Body of pancreas (tissue), 4 donors: ENCODE measurements around the gene CHMP4B. TPM values are rescaled to one million over a fixed set of nuclear protein-coding genes. Genes with fewer than 3 reads are reported as not detected.
A peak's percentile ranks its signal among the peaks of the same experiment; 100 is the strongest.

Experiments used
- ATAC-seq: fragments of 150-250 bp; one replicate; pipeline ENCODE4 v1.9.1; 2016
- DNase-seq, 4 donors: peaks; one replicate each; pipeline ENCODE4 v3.0.0-alpha.2; 2019
- H3K27ac ChIP-seq, 4 donors: fragments of 200-600 bp; sonication (generic); 1 replicate in 3 of 4; 2 replicates in 1 of 4; pipeline versions ENCODE4 v1.5.1 to v1.6.1; 2016 to 2019; ENCODE audit warnings: mild to moderate bottlenecking in 1 of 4, mixed read lengths in 1 of 4, moderate library complexity in 1 of 4
- H3K27me3 ChIP-seq, 2 donors: fragments of 200-600 bp; sonication (generic); one replicate each; pipeline ENCODE4 v1.6.0; 2016; ENCODE audit warnings: mild to moderate bottlenecking in 1 of 2
- H3K36me3 ChIP-seq, 2 donors: fragments of 200-600 bp; sonication (generic); replicated peaks in 1 of 2; 2 replicates each; pipeline ENCODE4 v1.5.1; 2016; ENCODE audit warnings: low read depth in 2 of 2; ENCODE audit not compliant: insufficient read depth in 1 of 2
- H3K4me1 ChIP-seq: fragments of 200-600 bp; sonication (generic); one replicate; pipeline ENCODE4 v1.6.0; 2016
- H3K4me3 ChIP-seq, 2 donors: fragments of 200-600 bp; sonication (generic); 1 replicate in 1 of 2; 2 replicates in 1 of 2; pipeline ENCODE4 v1.5.1; 2016 to 2019
- H3K9me3 ChIP-seq, 3 donors: fragments of 200-600 bp; sonication (generic); 1 replicate in 2 of 3; 2 replicates in 1 of 3; pipeline ENCODE4 v1.5.1; 2016
- CTCF ChIP-seq, 7 experiments: fragments of 450-650 bp in 4 of 7; fragments of 200-600 bp in 3 of 7; sonication (generic) in 3 of 7; IDR thresholded peaks; one replicate each; pipeline ENCODE4 v1.5.1; 2016 to 2019; ENCODE audit warnings: antibody characterized with exemption in 7 of 7
- POLR2A ChIP-seq, 3 donors: fragments of 450-650 bp; IDR thresholded peaks; one replicate each; pipeline ENCODE4 v1.6.1; 2016; ENCODE audit warnings: antibody characterized with exemption in 3 of 3, mild to moderate bottlenecking in 2 of 3
- WGBS, 2 donors: methylation state at CpG; one replicate each; pipeline ENCODE4 v1.1.5; 2017; 5-methylcytosine and 5-hydroxymethylcytosine counted together
- intact Hi-C: fragments of 100-400 bp; cut with DNase I; formaldehyde crosslinking; loops from one replicate; pipeline ENCODE4 v1.15.1; 2023
- total RNA-seq, 2 donors: library from RNA; depleted of rRNA; stranded (reverse); fragments of >200 nt; gene quantifications; one replicate each; pipeline ENCODE4 v1.1.0, GENCODE V29; 2016

CHMP4B gene
- total RNA-seq, 2 donors from 2014 or later: 24.1 to 43.3 TPM

- no peaks in the 10 kb centered on the region for H3K36me3 ChIP-seq
- intact Hi-C loops: no loop called here
- H3K4me3 ChIP-seq: no peak overlapping the region
- H3K4me1 ChIP-seq: peaks cover 86% of the 10 kb centered on the region
- no peak for ATAC-seq
- 82 to 89% methylated on average over 4 of the region's 4 CpGs for WGBS, 2 donors
- peak overlapping the region; percentile 29 to 52 (median 39) for H3K27ac ChIP-seq
- TF ChIP-seq POLR2A (IDR thresholded peaks at IDR 0.05): no peak
- TF ChIP-seq CTCF (IDR thresholded peaks at IDR 0.05): no peak
- no peak for DNase-seq
- no peaks in the 10 kb centered on the region for H3K9me3 ChIP-seq
- H3K27me3 ChIP-seq: no peaks in the 10 kb centered on the region
Observed at GRCh38 chr20:33827634-33828325, 16.6 kb downstream of the CHMP4B start.

- no peaks in the 10 kb centered on the region for H3K27me3 ChIP-seq
- WGBS, 2 donors: 56 to 59% methylated on average over 9 of the region's 9 CpGs
- H3K36me3 ChIP-seq: no peaks in the 10 kb centered on the region
- peaks cover 92% of the 10 kb centered on the region for H3K4me1 ChIP-seq
- DNase-seq: no peak
- TF ChIP-seq CTCF (IDR thresholded peaks at IDR 0.05): no peak
- TF ChIP-seq POLR2A (IDR thresholded peaks at IDR 0.05): no peak
- no peak for ATAC-seq
- H3K9me3 ChIP-seq: no peaks in the 10 kb centered on the region
- no peak overlapping the region for H3K4me3 ChIP-seq
- peak overlapping the region; percentile 29 to 44 (median 39) for H3K27ac ChIP-seq
- intact Hi-C loops: no loop called here
Observed at GRCh38 chr20:33828326-33828844, 17.2 kb downstream of the CHMP4B start.

GRCh38 chr20:33828967-33829560 is 17.9 kb downstream of the CHMP4B start:
- ATAC-seq: no peak
- peak overlapping the region; percentile 29 to 56 (median 39) for H3K27ac ChIP-seq
- DNase-seq: peak; percentile 24 to 62 (median 40)
- intact Hi-C loops: no loop called here
- TF ChIP-seq POLR2A (IDR thresholded peaks at IDR 0.05) (no peak), CTCF (IDR thresholded peaks at IDR 0.05) (no peak)
- H3K27me3 ChIP-seq: no peaks in the 10 kb centered on the region
- 35 to 50% methylated on average over 3 of the region's 3 CpGs for WGBS, 2 donors
- peaks cover 98% of the 10 kb centered on the region for H3K4me1 ChIP-seq
- no peaks in the 10 kb centered on the region for H3K36me3 ChIP-seq
- H3K4me3 ChIP-seq: no peak overlapping the region
- no peaks in the 10 kb centered on the region for H3K9me3 ChIP-seq

- peak overlapping the region; percentile 1 to 56 (median 32) for H3K27ac ChIP-seq
- no peak for TF ChIP-seq POLR2A (IDR thresholded peaks at IDR 0.05)
- no peak for TF ChIP-seq CTCF (IDR thresholded peaks at IDR 0.05)
- H3K4me3 ChIP-seq: no peak overlapping the region
- H3K27me3 ChIP-seq: no peaks in the 10 kb centered on the region
- no peak for ATAC-seq
- WGBS, 2 donors: 58 to 63% methylated on average over 3 of the region's 3 CpGs
- H3K4me1 ChIP-seq: peaks cover 96% of the 10 kb centered on the region
- H3K36me3 ChIP-seq: no peaks in the 10 kb centered on the region
- H3K9me3 ChIP-seq: no peaks in the 10 kb centered on the region
- intact Hi-C loops: no loop called here
- no peak for DNase-seq
Observed at GRCh38 chr20:33829636-33830035, 18.5 kb downstream of the CHMP4B start.
